Vagina (tissue), 2 donors: ENCODE measurements around the gene SGK1. TPM values are rescaled to one million over a fixed set of nuclear protein-coding genes. Genes with fewer than 3 reads are reported as not detected.
A peak's percentile ranks its signal among the peaks of the same experiment; 100 is the strongest.

Source experiments
- DNase-seq, 2 donors: peaks; one replicate each; pipeline ENCODE4 v3.0.0-alpha.2; 2017; ENCODE audit errors: extremely low spot score in 2 of 2
- H3K27ac ChIP-seq: fragments of 200-600 bp; sonication (generic); one replicate; pipeline ENCODE4 v1.5.1; 2019
- H3K27me3 ChIP-seq: fragments of 200-600 bp; sonication (generic); one replicate; pipeline ENCODE4 v1.5.1; 2019
- H3K36me3 ChIP-seq, 2 donors: fragments of 200-600 bp; sonication (generic); one replicate each; pipeline ENCODE4 v1.5.1; 2017 to 2019
- H3K4me1 ChIP-seq: fragments of 200-600 bp; sonication (generic); one replicate; pipeline ENCODE4 v1.5.1; 2019
- H3K4me3 ChIP-seq, 2 donors: fragments of 200-600 bp; sonication (generic); 1 replicate in 1 of 2; 2 replicates in 1 of 2; pipeline ENCODE4 v1.5.1; 2016 to 2019
- H3K9me3 ChIP-seq: fragments of 200-600 bp; sonication (generic); one replicate; pipeline ENCODE4 v1.5.1; 2019
- POLR2A ChIP-seq, 2 donors: fragments of 450-650 bp; IDR thresholded peaks; one replicate each; pipeline ENCODE4 v1.6.1; 2017; ENCODE audit warnings: antibody characterized with exemption in 2 of 2, mild to moderate bottlenecking in 2 of 2, moderate library complexity in 2 of 2
- POLR2AphosphoS5 ChIP-seq, 2 donors: sonication (generic); formaldehyde crosslinking; IDR thresholded peaks; one replicate each; pipeline ENCODE4 v1.9.0; 2017; ENCODE audit warnings: antibody characterized with exemption in 2 of 2, mild to moderate bottlenecking in 2 of 2, low read depth in 1 of 2; ENCODE audit not compliant: insufficient read depth in 1 of 2
- intact Hi-C: fragments of 100-400 bp; cut with DNase I; formaldehyde crosslinking; loops from one replicate; pipeline ENCODE4 v1.15.1; 2023
- total RNA-seq: library from RNA; depleted of rRNA; stranded (reverse); fragments of >200 nt; gene quantifications from one replicate; pipeline ENCODE4 v1.2.3, GENCODE V29; 2016
- TF ChIP-seq, protein P1 (sequence below), 3 experiments: fragments of 450-650 bp in 2 of 3; fragments of 200-600 bp in 1 of 3; sonication (generic) in 1 of 3; IDR thresholded peaks; one replicate each; pipeline ENCODE4 v1.5.1; 2017 to 2019; ENCODE audit warnings: antibody characterized with exemption in 3 of 3, mild to moderate bottlenecking in 2 of 3, moderate library complexity in 2 of 3

The SGK1 gene
- total RNA-seq, 1 donor from 2014 or later, result 608 TPM

DNA sequence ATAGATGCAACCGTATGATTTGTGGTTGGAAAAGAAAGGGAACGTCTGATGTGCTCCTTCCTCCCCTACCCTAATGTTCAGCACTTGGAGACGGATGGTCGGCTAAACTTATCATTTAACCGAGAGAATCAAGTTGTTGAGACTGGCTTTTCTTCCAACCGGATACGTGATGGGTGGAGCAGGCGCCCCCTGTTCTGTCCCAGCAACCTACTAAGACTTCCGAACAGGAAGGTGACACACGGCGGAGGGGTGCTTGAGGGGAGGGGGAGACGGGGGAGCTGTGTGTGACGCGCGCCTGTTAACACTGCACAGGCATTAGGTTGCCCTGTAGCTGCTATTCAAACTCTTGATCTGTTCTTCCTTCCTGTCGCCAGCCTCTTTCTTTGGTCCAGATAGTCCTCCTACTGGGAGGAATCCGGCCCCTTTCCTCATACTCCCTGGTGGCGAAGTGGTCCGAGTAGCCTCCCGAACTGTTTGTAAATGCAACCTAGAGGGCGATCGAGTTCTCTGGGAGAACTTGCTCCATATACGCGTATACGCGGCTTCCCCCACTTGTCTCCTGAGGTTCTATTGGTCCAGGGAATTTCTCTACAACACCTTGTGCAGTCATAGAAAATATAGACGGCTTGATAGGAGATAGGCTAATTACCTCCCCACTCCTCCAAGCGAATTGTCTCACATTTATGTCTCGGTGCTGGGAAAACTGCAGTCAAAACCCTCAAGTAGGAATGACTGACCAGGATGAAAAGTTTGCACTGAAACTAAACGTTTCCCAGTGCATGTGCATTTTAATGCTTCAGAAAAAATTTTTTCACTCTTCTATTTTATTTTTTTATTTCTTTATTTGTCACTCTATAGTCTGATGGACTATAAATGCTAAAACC, 139.5 kb downstream of the SGK1 start:
- peaks cover 25% of the 10 kb centered on the region for H3K4me1 ChIP-seq
- peak; percentile 40 to 65 for TF ChIP-seq POLR2AphosphoS5 (IDR thresholded peaks at IDR 0.05; ENCODE audit: insufficient read depth in 1 of 2, low read depth in 1 of 2)
- TF ChIP-seq, protein P1, sequence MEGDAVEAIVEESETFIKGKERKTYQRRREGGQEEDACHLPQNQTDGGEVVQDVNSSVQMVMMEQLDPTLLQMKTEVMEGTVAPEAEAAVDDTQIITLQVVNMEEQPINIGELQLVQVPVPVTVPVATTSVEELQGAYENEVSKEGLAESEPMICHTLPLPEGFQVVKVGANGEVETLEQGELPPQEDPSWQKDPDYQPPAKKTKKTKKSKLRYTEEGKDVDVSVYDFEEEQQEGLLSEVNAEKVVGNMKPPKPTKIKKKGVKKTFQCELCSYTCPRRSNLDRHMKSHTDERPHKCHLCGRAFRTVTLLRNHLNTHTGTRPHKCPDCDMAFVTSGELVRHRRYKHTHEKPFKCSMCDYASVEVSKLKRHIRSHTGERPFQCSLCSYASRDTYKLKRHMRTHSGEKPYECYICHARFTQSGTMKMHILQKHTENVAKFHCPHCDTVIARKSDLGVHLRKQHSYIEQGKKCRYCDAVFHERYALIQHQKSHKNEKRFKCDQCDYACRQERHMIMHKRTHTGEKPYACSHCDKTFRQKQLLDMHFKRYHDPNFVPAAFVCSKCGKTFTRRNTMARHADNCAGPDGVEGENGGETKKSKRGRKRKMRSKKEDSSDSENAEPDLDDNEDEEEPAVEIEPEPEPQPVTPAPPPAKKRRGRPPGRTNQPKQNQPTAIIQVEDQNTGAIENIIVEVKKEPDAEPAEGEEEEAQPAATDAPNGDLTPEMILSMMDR (IDR thresholded peaks at IDR 0.05), result peak in 2 of 3 experiments; percentile 81 to 85
- no peak for TF ChIP-seq POLR2A (IDR thresholded peaks at IDR 0.05)
- H3K27ac ChIP-seq, result peak overlapping the region; percentile 70
- intact Hi-C loops, result loop anchor here (5.0 kb wide), 1 partner anchor 459 kb away; no protein-coding TSS in a partner anchor
- no peaks in the 10 kb centered on the region for H3K9me3 ChIP-seq
- H3K36me3 ChIP-seq, result peaks cover 0 to 4% of the 10 kb centered on the region in 2 donors
- peak overlapping the region; percentile 37 to 42 for H3K4me3 ChIP-seq
- H3K27me3 ChIP-seq, result no peaks in the 10 kb centered on the region
- peak in 1 of 2 donors; percentile 93 for DNase-seq

DNA sequence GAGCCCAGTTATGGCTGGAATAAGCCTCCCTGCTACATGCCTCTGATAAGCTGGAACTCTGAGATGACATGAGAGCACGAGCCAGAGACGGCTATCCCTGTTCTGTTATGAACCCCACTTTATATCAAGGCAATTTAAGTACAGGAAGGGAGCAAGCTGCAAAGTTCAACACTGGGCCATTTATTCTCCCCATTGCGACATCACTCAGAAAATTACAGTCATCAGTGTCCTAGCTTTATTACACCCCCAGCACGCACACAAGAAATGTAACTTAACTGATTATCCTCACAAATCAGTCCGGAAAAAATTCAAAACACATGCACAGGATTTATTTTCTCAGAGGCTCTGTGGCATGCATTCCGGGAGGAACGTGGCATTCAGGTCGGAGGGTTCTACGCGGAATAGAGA, 140.2 kb downstream of the SGK1 start:
- H3K9me3 ChIP-seq, result no peaks in the 10 kb centered on the region
- peak overlapping the region; percentile 70 for H3K27ac ChIP-seq
- H3K36me3 ChIP-seq, result peaks cover 0 to 11% of the 10 kb centered on the region in 2 donors
- peaks cover 31% of the 10 kb centered on the region for H3K4me1 ChIP-seq
- no peak for TF ChIP-seq POLR2AphosphoS5 (IDR thresholded peaks at IDR 0.05; ENCODE audit: insufficient read depth in 1 of 2, low read depth in 1 of 2)
- TF ChIP-seq, protein P1 (IDR thresholded peaks at IDR 0.05), result no peak
- TF ChIP-seq POLR2A (IDR thresholded peaks at IDR 0.05), result no peak
- H3K27me3 ChIP-seq, result no peaks in the 10 kb centered on the region
- no peak for DNase-seq
- intact Hi-C loops, result loop anchor here (5.0 kb wide), 1 partner anchor 460 kb away; no protein-coding TSS in a partner anchor
- H3K4me3 ChIP-seq, result peak overlapping the region; percentile 37 to 42

DNA sequence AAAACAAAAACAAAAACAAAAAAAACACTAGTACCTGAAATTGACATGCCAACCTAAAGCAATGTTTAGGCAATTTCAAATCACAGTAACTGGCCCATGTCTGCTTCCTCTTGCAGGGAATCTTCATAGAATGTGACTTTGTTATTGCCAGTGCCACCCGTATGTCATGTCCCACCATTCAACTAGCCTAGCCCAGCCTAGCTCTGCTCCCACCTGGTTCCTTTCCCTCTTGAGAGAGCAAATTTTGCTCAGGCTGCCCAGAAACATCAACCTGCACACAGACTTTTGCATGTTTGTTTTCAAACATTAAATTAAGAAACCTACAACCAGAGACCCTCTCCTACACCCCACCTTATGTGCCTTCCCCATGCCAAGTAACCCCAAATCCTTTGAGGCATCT, 140.7 kb downstream of the SGK1 start:
- Histone ChIP-seq H3K27me3 (no peaks in the 10 kb centered on the region), H3K27ac (peak overlapping the region; percentile 70), H3K9me3 (no peaks in the 10 kb centered on the region), H3K4me1 (peaks cover 36% of the 10 kb centered on the region), H3K4me3 (no peak overlapping the region), H3K36me3 (peaks cover 0 to 16% of the 10 kb centered on the region in 2 donors)
- TF ChIP-seq, protein P1 (IDR thresholded peaks at IDR 0.05), result no peak
- TF ChIP-seq POLR2A (IDR thresholded peaks at IDR 0.05) (no peak), POLR2AphosphoS5 (IDR thresholded peaks at IDR 0.05; ENCODE audit: insufficient read depth in 1 of 2, low read depth in 1 of 2) (no peak)
- intact Hi-C loops, result loop anchor here (5.0 kb wide), 1 partner anchor 460 kb away; no protein-coding TSS in a partner anchor
- no peak for DNase-seq

DNA sequence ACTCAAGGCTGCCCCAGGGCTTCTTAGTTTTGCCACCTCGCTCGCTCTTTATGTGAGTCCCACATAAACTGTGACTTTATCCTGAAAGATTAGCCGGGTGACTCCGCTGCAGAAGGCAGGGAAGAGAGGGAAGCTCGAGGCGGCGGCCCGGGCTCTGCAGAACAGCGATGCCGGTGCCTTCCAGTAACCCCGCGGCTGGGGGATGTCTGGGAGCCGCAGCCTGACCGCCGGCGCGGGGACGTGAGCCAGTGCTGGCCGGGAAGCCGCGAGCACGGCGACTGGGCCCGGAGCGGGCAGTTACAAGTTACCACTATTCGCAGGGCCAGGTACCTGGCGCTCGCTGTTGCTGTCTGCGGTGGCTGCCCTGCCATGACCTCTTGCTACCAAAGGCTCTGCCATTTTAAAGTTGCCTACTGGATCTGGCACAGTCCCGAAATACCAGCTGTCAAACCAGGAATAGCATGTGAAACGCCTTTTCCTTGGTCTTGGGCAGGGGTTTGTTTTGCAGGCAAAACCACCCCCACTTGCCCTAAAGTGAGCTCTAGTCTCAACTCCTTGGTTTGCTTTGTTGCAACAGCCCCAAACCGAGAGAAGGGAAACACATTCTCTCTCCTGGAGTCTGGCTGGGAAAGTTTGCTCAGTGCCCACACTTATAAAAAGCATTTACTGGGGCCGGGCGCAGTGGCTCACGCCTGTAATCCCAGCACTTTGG, 141.5 kb downstream of the SGK1 start:
- intact Hi-C loops, result loop anchor here (5.0 kb wide), 1 partner anchor 461 kb away; no protein-coding TSS in a partner anchor
- peak in 1 of 2 donors; percentile 91 for DNase-seq
- H3K4me1 ChIP-seq, result peaks cover 45% of the 10 kb centered on the region
- peak overlapping the region; percentile 89 to 95 for H3K4me3 ChIP-seq
- H3K9me3 ChIP-seq, result no peaks in the 10 kb centered on the region
- H3K27me3 ChIP-seq, result no peaks in the 10 kb centered on the region
- peaks cover 0 to 24% of the 10 kb centered on the region in 2 donors for H3K36me3 ChIP-seq
- no peak for TF ChIP-seq POLR2AphosphoS5 (IDR thresholded peaks at IDR 0.05; ENCODE audit: insufficient read depth in 1 of 2, low read depth in 1 of 2)
- TF ChIP-seq, protein P1 (IDR thresholded peaks at IDR 0.05), result no peak
- no peak for TF ChIP-seq POLR2A (IDR thresholded peaks at IDR 0.05)
- peak overlapping the region; percentile 98 for H3K27ac ChIP-seq
